SK-N-MC (cell line): ENCODE measurements around the gene PLD3.

Source experiments
- DNase-seq: peaks from one replicate; pipeline ENCODE4 v3.0.0-alpha.2; 2011; ENCODE audit warnings: low read depth, low spot score
- H3K27ac ChIP-seq: fragments of 200-600 bp; sonication (generic); 2 replicates; pipeline ENCODE4 v1.5.1; 2016; ENCODE audit warnings: mixed run types
- H3K36me3 ChIP-seq: fragments of 200-600 bp; sonication (generic); 2 replicates; pipeline ENCODE4 v1.6.1; 2017; ENCODE audit warnings: antibody characterized with exemption, low read length, mixed read lengths; ENCODE audit not compliant: insufficient read depth
- H3K4me3 ChIP-seq: fragments of 200-600 bp; sonication (generic); 2 replicates; pipeline ENCODE4 v1.5.1; 2016
- H3K9ac ChIP-seq: fragments of 200-600 bp; sonication (generic); 2 replicates; pipeline ENCODE4 v1.8.0; 2017; ENCODE audit warnings: mixed run types, mixed read lengths; ENCODE audit not compliant: insufficient read length
- H3K9me3 ChIP-seq: fragments of 200-600 bp; sonication (generic); 2 replicates; pipeline ENCODE4 v1.6.1; 2017; ENCODE audit warnings: low read depth, mild to moderate bottlenecking, antibody characterized with exemption, low read length, moderate library complexity, mixed read lengths
- EZH2 ChIP-seq: fragments of 200-600 bp; sonication (generic); IDR thresholded peaks from one replicate; pipeline ENCODE4 v1.6.1; 2017; ENCODE audit warnings: antibody characterized with exemption
- FOXP2 ChIP-seq: optimal IDR thresholded peaks from 2 replicates; pipeline ENCODE3; 2011; ENCODE audit warnings: mild to moderate bottlenecking, moderate library complexity; ENCODE audit not compliant: insufficient read depth; ENCODE audit errors: extremely low read length, control extremely low read depth
- POLR2AphosphoS5 ChIP-seq: IDR thresholded peaks from 2 replicates; pipeline ENCODE4 v1.6.1; 2012; ENCODE audit warnings: mild to moderate bottlenecking, low read depth, low read length, borderline replicate concordance

The PLD3 gene

GRCh38 chr19:40380199-40381037 lies 31.9 kb downstream of the PLD3 start:
- DNase-seq = no peak
- Histone ChIP-seq H3K36me3 (no peaks in the 10 kb centered on the region; the same call in 1 of the 2 replicates), H3K9me3 (no peaks in the 10 kb centered on the region), H3K4me3 (no peak overlapping the region), H3K27ac (no peak overlapping the region), H3K9ac (no peak overlapping the region)
- TF ChIP-seq POLR2AphosphoS5 (no peak), FOXP2 (no peak), EZH2 (no peak)

GRCh38 chr19:40381321-40381720 lies 32.8 kb downstream of the PLD3 start:
- Histone ChIP-seq H3K36me3 (no peaks in the 10 kb centered on the region; the same call in 1 of the 2 replicates), H3K4me3 (no peak overlapping the region), H3K9me3 (no peaks in the 10 kb centered on the region), H3K27ac (no peak overlapping the region), H3K9ac (no peak overlapping the region)
- TF ChIP-seq EZH2 (no peak), POLR2AphosphoS5 (no peak), FOXP2 (no peak)
- no peak for DNase-seq

GRCh38 chr19:40383668-40384248 lies 35.3 kb downstream of the PLD3 start:
- Histone ChIP-seq H3K36me3 (no peaks in the 10 kb centered on the region; the same call in 1 of the 2 replicates), H3K9ac (no peak overlapping the region), H3K9me3 (no peaks in the 10 kb centered on the region), H3K27ac (no peak overlapping the region), H3K4me3 (no peak overlapping the region)
- no peak for TF ChIP-seq POLR2AphosphoS5
- TF ChIP-seq FOXP2 = no peak
- no peak for TF ChIP-seq EZH2
- DNase-seq = no peak

- no peak overlapping the region for H3K4me3 ChIP-seq
- H3K27ac ChIP-seq = no peak overlapping the region
- H3K36me3 ChIP-seq = no peaks in the 10 kb centered on the region
- no peaks in the 10 kb centered on the region for H3K9me3 ChIP-seq
- TF ChIP-seq POLR2AphosphoS5 = no peak
- no peak for TF ChIP-seq EZH2
- no peak for TF ChIP-seq FOXP2
- no peak overlapping the region for H3K9ac ChIP-seq
- DNase-seq = no peak
These were observed 38.7 kb downstream of the PLD3 start for GRCh38 chr19:40387155-40387554.

- Histone ChIP-seq H3K9me3 (no peaks in the 10 kb centered on the region), H3K4me3 (no peak overlapping the region), H3K27ac (no peak overlapping the region), H3K9ac (no peak overlapping the region), H3K36me3 (no peaks in the 10 kb centered on the region)
- TF ChIP-seq EZH2 (no peak), FOXP2 (no peak), POLR2AphosphoS5 (no peak)
- no peak for DNase-seq
These were observed 40.0 kb downstream of the PLD3 start for GRCh38 chr19:40388481-40388880.

GRCh38 chr19:40389404-40390083 lies 41.0 kb downstream of the PLD3 start:
- no peak overlapping the region for H3K27ac ChIP-seq
- H3K4me3 ChIP-seq = no peak overlapping the region
- DNase-seq = no peak
- TF ChIP-seq EZH2 = no peak
- TF ChIP-seq POLR2AphosphoS5 = no peak
- no peak for TF ChIP-seq FOXP2
- no peaks in the 10 kb centered on the region for H3K9me3 ChIP-seq
- no peaks in the 10 kb centered on the region for H3K36me3 ChIP-seq
- H3K9ac ChIP-seq = no peak overlapping the region

GRCh38 chr19:40390084-40390742 lies 41.7 kb downstream of the PLD3 start, which contains the start of gene HIPK4:
Gene HIPK4 (minus strand): TSS chr19:40390181. CDS start chr19:40389902, 279 bp downstream.
- Histone ChIP-seq H3K4me3 (no peak within 1 kb of the TSS), H3K9me3 (no peaks in the 10 kb centered on the region), H3K36me3 (no peaks in the 10 kb centered on the region), H3K27ac (no peak within 1 kb of the TSS), H3K9ac (no peak within 1 kb of the TSS)
- DNase-seq = no peak
- TF ChIP-seq FOXP2 = no peak
- no peak for TF ChIP-seq EZH2
- TF ChIP-seq POLR2AphosphoS5 = no peak

GRCh38 chr19:40392123-40392522 lies 43.6 kb downstream of the PLD3 start:
- TF ChIP-seq EZH2 = no peak
- Histone ChIP-seq H3K9ac (no peak overlapping the region), H3K27ac (no peak overlapping the region), H3K4me3 (no peak overlapping the region), H3K9me3 (no peaks in the 10 kb centered on the region), H3K36me3 (no peaks in the 10 kb centered on the region)
- DNase-seq = no peak
